HG02642 (cell line): ENCODE data around the gene MAP3K14.
A peak's percentile ranks its signal among the peaks of the same experiment; 100 is the strongest.

Source experiments
- ATAC-seq: cut with Tn5 transposase; IDR thresholded peaks from one replicate; pipeline ENCODE4 v1.9.1; 2021; ENCODE audit warnings: mild to moderate bottlenecking; ENCODE audit not compliant: unreplicated experiment, poor library complexity

Gene MAP3K14

GRCh38 chr17:45227926-45228762 is 88.7 kb downstream of the MAP3K14 start:
- no peak for ATAC-seq

GRCh38 chr17:45227101-45227925 is 89.5 kb downstream of the MAP3K14 start:
- ATAC-seq = no peak

GRCh38 chr17:45226576-45226975 is 90.2 kb downstream of the MAP3K14 start:
- ATAC-seq = no peak

- peak; percentile 45 for ATAC-seq
Measured at GRCh38 chr17:45225964-45226530, 90.8 kb downstream of the MAP3K14 start.

GRCh38 chr17:45225051-45225700 is 91.6 kb downstream of the MAP3K14 start:
- ATAC-seq = no peak

- no peak for ATAC-seq
Measured at GRCh38 chr17:45224671-45225050, 92.2 kb downstream of the MAP3K14 start.

GRCh38 chr17:45223539-45224528 is 93.0 kb downstream of the MAP3K14 start:
- ATAC-seq = no peak

- no peak for ATAC-seq
Measured at GRCh38 chr17:45222996-45223538, 93.8 kb downstream of the MAP3K14 start.

- ATAC-seq = no peak
Measured at GRCh38 chr17:45222289-45222995, 94.4 kb downstream of the MAP3K14 start.

- no peak for ATAC-seq
Measured at GRCh38 chr17:45222014-45222288, 94.9 kb downstream of the MAP3K14 start.

- peak; percentile 23 for ATAC-seq
Measured at GRCh38 chr17:45221081-45222013, 95.5 kb downstream of the MAP3K14 start, which contains the start of gene FMNL1. Gene FMNL1, plus strand, starts transcription at chr17:45221885. Its CDS starts 240 bp downstream, at chr17:45222125.

- ATAC-seq = no peak
Measured at GRCh38 chr17:45220079-45220478, 96.7 kb downstream of the MAP3K14 start.

GRCh38 chr17:45218895-45219661 is 97.7 kb downstream of the MAP3K14 start:
- no peak for ATAC-seq
